ENCODE results near the gene LMAN2L. TPM values are rescaled to one million over a fixed set of nuclear protein-coding genes. Genes with fewer than 3 reads are reported as not detected.
A peak's percentile ranks its signal among the peaks of the same experiment; 100 is the strongest.

Gene LMAN2L
- total and polyA plus RNA-seq, 12 donors, result 12.3 to 36.8 (median 15.8) TPM

- no peaks in the 10 kb centered on the region for H3K27me3 ChIP-seq
- intact Hi-C loops (cut with DNase I), result no loop called here
- TF ChIP-seq CTCF (IDR thresholded peaks at IDR 0.05), result no peak
- no peak for TF ChIP-seq POLR2A (IDR thresholded peaks at IDR 0.05)
- peaks cover 0 to 55% of the 10 kb centered on the region in 2 donors for H3K36me3 ChIP-seq (replicated peaks in 1 of 2)
- 80 to 89% (median 85%) methylated on average over 3 of the region's 3 CpGs for WGBS, 4 donors
- H3K4me1 ChIP-seq (replicated peaks in 1 of 2), result peaks cover 8 to 53% of the 10 kb centered on the region in 2 donors
- peak overlapping the region in 1 of 5 donors; percentile 39 for H3K27ac ChIP-seq
- H3K4me3 ChIP-seq, result no peak overlapping the region
- no peaks in the 10 kb centered on the region for H3K9me3 ChIP-seq (replicated peaks in 1 of 3)
- DNase-seq, result peak in 1 of 7 donors; percentile 14
Measured at GRCh38 chr2:96733931-96734330, 5.9 kb downstream of the LMAN2L start.

GRCh38 chr2:96730212-96730611 is 9.7 kb downstream of the LMAN2L start:
- no peak for DNase-seq
- peaks cover 0 to 74% of the 10 kb centered on the region in 2 donors for H3K36me3 ChIP-seq (replicated peaks in 1 of 2)
- no peaks in the 10 kb centered on the region for H3K27me3 ChIP-seq
- no peaks in the 10 kb centered on the region for H3K9me3 ChIP-seq (replicated peaks in 1 of 3)
- H3K4me3 ChIP-seq, result no peak overlapping the region
- intact Hi-C loops (cut with DNase I), result no loop called here
- H3K27ac ChIP-seq, result no peak overlapping the region
- TF ChIP-seq CTCF (IDR thresholded peaks at IDR 0.05) (no peak), POLR2A (IDR thresholded peaks at IDR 0.05) (no peak)
- WGBS, 4 donors, result 86 to 95% (median 94%) methylated on average over 2 of the region's 2 CpGs
- peaks cover 0 to 17% of the 10 kb centered on the region in 2 donors for H3K4me1 ChIP-seq (replicated peaks in 1 of 2)

- intact Hi-C loops (cut with DNase I), result no loop called here
- Histone ChIP-seq H3K36me3 (replicated peaks in 1 of 2) (peaks cover 0 to 74% of the 10 kb centered on the region in 2 donors), H3K27me3 (no peaks in the 10 kb centered on the region), H3K4me1 (replicated peaks in 1 of 2) (peaks cover 0 to 12% of the 10 kb centered on the region in 2 donors), H3K27ac (no peak overlapping the region), H3K4me3 (no peak overlapping the region), H3K9me3 (replicated peaks in 1 of 3) (no peaks in the 10 kb centered on the region)
- DNase-seq, result no peak
- WGBS, 4 donors, result 89 to 94% (median 91%) methylated on average over 7 of the region's 7 CpGs
- TF ChIP-seq POLR2A (IDR thresholded peaks at IDR 0.05) (no peak), CTCF (IDR thresholded peaks at IDR 0.05) (no peak)
Measured at GRCh38 chr2:96729748-96730147, 10.1 kb downstream of the LMAN2L start.

GRCh38 chr2:96727431-96727830 is 12.4 kb downstream of the LMAN2L start:
- Histone ChIP-seq H3K27ac (no peak overlapping the region), H3K4me1 (replicated peaks in 1 of 2) (no peaks in the 10 kb centered on the region), H3K27me3 (no peaks in the 10 kb centered on the region), H3K4me3 (no peak overlapping the region), H3K36me3 (replicated peaks in 1 of 2) (peaks cover 0 to 64% of the 10 kb centered on the region in 2 donors), H3K9me3 (replicated peaks in 1 of 3) (no peaks in the 10 kb centered on the region)
- DNase-seq, result peak in 1 of 7 donors; percentile 13
- WGBS, 4 donors, result 84 to 91% (median 90%) methylated on average over 5 of the region's 5 CpGs
- intact Hi-C loops (cut with DNase I), result no loop called here
- TF ChIP-seq CTCF (IDR thresholded peaks at IDR 0.05), result no peak
